CD4-positive, alpha-beta T cell treated with Interleukin-1 beta for 1 hour (primary cell): ENCODE measurements around the gene TCF3.

Experiments
- DNase-seq, 2 donors: peaks; one replicate each; pipeline ENCODE4 v3.0.0-alpha.2; 2020 to 2022

Gene TCF3

DNA sequence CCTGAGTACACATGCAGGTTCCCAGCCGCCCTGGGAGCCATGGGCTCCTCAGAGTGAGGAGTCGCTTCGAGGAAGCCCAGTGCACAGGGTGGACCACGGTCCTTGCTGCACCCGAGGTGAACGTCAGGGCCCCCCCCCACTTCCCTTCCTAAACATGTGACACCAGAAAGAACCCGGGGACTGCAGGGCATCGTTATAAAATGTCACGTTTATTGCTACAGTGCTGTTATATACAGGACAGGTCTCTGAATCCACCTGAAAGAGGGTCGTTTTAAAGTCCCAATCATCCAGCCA lies 43.4 kb downstream of the TCF3 start:
- peak in 1 of 2 donors; percentile 26 for DNase-seq

DNA sequence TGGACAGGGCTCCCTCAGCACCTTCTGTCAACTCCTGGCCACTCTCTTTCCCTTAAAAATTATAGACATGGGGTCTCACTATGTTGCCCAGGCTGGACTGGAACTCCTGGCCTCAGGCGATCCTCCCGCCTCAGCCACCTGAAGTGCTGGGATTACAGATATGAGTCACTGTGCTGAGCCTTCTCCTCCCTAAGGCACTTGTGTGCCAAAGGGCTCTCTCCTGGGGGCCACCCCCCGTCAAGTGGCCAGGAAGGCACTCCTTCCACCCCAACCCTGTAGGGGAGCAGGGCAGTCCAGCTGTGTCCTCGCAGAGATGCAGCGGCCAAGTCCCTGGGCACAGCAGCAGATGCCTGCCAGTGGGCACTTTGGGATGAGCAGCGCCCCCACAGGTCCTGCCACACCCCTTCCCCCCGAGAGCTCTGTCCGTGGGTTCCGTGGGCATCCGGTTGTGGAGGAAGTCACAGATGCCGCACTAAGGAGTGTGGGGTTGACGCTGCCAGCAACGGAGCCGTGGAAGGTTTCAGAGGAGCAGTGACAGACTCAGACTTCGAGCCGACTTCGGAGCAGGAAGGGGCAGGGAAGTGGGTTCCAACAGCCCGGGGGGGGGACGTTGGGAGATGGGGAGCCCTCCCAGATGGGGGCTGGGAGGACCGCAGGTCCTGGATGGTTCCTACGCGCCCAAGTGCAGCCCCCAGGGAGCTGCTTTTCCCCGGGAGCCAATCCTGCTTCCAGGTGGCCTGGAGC lies 43.9 kb downstream of the TCF3 start:
- DNase-seq = peak; percentile 17 to 43

DNA sequence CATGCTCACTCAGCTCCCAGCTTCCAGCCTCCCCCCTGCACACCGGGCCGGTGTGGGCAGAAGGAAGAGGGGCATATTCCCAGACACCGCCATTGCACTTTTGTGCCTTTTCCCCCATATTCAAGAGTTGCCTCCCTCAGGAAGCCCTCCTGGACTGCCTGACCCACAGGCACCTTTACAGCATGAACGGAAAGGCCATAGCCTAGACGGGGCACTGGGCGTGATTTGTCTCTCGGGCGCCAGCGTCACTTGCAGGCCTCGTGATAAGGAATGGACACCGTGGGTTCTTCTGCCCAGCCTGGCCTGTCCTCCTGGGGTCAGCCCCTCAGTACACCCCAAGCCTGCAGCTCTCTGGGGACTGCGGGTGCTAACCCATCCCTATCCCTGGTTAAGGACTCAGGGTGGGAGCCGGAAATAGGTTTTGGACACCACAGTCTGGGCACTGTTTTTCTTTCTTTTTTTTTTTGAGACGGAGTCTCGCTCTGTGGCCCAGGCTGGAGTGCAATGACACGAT lies 46.2 kb downstream of the TCF3 start:
- DNase-seq = no peak

DNA sequence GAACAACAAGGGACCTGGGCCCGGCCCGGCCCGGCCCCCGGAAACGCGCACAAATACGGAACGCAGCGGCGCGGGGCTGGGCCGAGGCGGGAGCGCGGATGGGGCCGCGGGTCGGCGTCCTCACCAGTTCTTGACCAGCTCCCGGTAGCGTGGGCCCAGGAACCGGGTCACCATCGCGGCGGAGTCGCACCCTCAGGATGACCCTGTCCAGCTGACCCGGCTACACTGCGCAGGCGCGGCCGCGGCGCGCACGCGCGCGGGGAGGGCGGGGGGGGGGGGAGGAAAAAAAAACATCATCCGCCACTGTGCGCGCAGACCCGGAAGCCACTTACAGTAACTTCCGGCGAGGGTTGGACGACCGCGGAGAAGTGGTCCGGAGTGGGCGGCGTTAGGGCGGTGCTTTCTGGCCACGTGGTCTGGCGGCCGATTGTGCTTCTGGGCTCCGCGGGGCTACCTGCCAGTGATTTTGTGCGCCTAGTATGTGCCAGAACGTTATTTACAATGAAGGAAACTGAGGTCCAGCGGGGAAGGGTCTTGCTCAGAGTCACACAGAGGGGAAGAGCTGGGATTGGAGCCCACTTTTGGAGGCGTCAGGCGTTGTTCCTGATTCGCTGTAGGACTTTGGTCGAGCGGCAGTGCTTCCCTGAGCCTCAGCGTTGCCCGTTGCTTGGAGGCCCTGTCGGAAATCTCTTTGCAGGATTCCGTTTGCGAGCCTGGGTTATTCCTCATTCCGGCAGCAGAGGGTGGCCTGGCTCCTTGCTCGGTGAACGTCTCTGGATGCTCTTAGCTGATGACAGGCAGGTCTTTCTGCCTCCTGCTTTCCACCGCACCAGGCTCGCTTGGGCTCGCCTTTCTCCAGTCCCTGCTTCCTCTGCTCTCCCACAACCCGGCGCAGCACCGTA lies 46.9 kb downstream of the TCF3 start, which contains the start of gene UQCR11:
UQCR11 (minus strand) TSS at position 227 of the 902 bp plus-strand sequence; CDS start at position 174, 53 bp downstream.
- peak; percentile 92 to 94 for DNase-seq

DNA sequence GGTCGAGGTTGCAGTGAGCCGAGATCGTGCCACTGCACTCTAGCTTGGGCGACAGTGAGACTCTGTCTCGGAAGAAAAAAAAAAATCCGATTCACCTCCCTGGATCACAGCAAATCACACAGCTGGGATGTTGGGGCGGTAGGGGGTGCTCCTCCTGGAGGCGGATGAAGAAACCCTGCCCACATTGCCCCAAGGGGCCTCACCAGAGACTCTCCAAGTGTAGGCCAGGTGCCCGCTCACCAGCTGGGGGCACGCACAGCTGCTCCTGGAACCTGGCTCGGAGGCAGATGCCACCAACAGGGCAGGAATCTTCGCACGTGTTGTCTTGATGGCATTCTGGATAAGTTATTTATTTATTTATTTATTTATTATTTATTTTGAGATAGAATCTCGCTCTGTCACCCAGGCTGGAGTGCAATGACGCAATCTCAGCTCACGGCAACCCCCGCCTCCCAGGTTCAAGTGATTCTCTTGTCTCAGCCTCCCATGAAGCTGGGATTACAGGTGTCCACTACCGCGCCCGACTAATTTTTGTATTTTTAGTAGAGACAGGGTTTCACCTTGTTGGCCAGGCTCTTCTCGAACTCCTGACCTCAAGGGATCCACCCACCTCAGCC lies 50.2 kb downstream of the TCF3 start:
- no peak for DNase-seq

DNA sequence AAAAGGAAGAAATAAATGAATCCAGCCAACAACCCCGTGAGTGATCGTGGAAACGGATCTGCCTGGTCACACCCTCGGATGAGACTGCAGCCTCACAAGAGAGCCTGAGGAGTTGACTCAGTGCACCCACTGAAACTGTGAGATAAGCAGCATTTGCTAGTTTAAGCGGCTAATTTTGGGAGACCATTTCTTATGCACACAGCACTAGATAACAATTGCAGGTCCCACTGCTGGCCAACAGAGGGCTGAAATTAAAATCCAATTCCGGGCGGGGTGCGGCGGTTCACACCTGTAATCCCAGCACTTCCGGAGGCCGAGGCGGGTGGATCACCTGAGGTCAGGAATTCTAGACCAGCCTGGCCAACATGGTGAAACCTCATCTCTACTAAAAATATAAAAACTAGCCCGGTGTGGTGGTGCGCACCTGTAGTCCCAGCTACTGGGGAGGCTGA lies 50.8 kb downstream of the TCF3 start:
- no peak for DNase-seq

DNA sequence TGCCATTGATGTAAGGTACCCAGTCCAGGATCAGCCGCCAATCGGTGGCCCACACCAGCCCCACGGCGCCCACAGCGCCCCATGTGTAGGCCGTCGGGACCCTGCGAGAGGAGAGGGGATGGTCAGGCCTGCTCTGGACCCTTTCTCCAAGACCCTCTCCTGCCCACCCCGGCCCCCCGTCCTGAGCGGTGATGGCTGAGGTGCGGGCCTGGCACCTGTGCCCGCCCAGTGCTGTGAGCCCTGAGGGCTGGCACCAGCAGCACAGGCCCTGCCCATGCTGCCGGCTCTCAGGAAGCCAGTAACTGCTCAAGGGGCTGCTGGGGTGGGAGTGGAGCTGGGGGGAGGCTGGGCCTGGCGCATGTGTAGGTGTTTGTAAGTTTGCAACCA lies 53.0 kb downstream of the TCF3 start:
- no peak for DNase-seq

DNA sequence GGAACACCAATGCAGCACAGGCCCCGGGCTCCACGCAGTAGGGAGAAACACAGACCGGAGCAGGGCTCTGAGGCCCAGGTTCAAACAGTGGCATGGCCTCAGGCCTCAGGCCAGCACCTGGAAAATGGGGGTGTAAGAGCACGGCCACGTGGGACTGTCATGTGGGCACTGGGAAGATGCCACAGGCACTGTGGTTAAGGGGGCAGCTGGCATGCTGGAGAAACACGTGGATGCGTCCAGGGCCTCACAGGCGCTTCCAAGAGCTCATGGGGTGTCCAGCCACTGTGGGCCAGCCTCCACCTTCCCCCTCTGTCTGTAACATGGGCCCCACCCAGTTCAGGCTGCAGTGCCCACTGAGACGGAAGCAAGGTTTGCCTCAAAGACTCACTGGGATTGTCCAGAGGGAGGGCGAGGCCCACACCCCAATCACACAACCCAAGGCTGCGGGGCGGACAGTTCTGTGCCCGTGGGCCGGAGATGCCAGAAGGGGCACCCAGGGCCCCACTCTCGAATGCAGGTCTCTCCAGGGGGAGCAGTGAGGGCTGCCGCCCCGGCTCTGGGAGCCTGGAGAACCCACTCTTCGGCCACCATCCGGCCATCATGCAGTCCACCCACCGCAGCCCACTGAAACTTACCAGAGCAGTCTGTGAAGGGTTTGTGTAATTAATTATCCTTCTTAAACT lies 53.5 kb downstream of the TCF3 start:
- no peak for DNase-seq

DNA sequence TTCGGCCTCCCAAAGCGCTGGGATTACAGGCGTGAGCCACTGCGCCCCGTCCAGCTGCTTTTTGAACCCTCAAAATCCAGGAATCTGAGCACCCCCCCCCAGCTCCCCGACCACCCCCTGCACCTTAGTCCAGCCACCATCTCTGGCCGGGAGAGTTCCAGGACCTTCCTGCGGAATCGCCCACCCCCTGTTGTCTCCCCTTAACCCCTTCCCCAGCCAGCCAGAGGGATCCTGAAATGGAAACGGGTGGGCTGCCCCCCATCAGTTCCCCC lies 59.0 kb downstream of the TCF3 start:
- no peak for DNase-seq

DNA sequence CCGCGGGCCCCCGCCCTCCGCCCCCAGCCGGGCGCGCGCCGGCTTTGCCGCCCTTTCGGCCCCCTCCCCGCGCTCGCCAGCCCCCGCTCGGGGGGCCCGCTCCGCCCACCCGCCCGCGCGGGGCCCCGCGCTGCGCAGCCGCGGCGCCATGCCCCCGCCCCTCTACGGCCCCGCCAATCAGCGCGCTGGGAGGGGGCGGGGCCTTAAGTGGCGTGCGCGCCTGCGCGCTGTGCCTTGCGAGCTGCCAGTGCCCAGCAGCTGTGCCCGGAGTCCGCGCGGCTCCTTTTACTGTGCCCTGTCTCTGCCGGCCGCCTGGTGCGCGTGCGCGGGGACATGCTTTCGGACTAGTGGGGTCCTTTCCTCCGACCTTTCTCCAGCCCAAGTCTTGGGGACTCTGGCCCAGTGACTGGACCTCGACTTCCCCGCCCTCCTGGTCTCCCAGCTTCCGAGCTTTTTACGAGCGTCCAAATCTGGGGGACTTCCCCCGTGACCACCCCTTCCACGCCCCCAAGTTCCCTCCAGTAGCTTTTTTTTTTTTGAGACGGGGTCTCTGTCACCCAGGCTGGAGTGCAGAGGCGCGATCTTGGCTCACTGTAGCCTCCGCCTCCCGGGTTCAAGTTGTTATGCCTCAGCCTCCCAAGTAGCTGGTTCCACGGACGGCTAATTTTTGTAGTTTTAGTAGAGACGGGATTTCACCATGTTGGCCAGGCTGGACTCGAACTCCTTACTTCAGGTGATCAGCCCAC lies 59.5 kb downstream of the TCF3 start, which contains the start of gene MBD3:
MBD3 (minus strand) TSS at position 111 of the 746 bp plus-strand sequence. CDS start 234 bp downstream, outside the sequence.
- DNase-seq = peak; percentile 90 to 91

DNA sequence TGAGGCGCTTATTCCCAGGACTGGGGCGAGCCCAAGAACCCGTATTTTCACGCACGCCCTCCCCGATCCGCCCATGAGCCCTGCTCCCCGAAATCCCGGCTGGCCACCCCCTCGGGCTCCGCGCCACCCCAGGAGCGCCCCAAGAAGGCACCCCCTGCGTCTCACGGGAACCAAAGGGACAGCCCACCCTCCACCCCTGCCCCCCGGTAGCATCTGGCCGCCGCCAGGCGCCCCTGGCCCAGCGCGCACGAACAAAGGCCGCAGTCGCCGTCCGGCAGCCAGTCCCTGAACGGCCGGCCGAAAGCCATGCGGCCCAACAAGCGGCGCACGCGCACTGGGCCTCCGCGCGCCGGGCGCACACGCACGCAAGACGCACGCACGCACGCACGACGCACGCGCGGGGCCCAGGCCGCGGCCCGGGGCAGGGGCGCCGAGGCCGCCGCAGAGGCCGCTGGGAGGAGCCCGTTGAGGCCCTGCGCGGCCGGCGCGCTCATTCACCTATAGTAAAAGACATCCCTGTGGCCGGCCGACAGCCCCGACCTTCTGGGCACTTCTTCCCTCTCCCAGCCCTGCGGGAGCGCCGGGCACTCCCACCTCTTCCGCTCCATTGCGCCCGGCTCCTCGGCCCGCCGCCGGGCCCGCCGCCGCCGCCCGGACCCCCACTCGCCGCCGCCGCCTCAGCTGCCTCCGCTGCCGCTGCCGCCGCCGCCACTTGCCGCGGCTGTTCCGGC lies 60.2 kb downstream of the TCF3 start:
- peak; percentile 86 to 90 for DNase-seq

DNA sequence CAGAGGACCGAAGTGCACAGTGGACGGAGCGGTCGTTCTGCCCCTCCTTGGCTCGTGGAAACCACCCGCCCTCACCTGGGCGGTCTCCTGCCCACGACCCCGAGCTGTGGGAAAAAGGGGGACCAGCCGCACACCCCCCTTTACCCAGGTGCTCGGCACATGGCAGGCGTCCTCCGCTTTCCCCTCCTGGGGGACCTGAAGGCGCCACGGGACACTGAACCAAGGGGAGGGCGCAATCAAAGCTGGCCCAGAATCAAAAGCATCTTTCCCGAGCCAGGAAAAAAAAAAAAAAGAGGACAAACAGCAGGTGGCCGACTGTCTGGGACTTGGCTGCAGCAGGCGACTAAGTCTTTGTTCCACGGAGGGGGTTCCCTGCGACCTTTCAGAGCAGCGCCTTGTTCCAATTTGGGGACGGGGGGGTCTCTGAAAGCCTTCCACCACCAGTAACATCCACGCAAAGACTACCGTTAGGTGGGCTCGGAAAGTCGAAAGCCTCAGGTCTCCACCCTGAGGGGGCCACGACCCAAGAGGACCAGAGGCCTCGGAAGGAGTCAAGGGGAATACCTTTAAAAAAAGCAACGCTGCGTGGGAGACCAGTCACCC lies 60.9 kb downstream of the TCF3 start:
- no peak for DNase-seq

DNA sequence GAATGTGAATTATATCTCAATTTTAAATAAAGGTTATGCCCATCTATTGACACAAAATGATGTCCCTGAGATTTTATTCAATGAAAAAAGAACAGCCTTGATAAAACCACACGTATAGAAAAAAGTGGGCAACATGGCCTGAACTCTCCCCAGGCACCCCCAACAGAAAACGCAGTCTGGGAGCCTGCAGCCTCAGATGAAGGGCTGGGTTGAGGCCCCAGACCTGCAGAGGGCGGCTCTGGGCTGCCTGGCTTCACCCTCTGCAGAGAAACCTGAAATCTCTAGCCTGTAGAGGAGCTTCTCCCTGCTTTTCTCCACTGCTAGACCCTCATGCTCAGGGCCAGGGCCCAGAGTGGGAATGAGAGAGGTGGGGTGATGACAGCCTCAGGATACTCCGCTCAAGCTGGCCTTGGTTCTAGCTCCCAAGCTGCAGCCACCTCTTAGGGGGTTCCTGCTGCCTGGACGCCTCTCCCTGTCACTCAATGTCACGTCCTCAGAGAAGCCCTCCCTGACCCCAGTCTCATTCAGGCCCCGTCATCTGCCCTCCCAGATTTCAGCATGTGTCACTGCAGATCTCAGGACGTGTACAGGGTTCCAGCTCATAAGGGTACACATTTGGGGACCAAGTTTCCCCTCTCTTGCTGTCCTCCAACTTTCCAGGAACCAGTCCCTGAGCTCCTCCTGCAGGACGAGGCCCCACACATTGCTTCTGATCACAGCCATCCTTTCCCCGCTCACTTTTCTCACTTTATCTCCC lies 61.6 kb downstream of the TCF3 start:
- DNase-seq = peak; percentile 17 to 29

DNA sequence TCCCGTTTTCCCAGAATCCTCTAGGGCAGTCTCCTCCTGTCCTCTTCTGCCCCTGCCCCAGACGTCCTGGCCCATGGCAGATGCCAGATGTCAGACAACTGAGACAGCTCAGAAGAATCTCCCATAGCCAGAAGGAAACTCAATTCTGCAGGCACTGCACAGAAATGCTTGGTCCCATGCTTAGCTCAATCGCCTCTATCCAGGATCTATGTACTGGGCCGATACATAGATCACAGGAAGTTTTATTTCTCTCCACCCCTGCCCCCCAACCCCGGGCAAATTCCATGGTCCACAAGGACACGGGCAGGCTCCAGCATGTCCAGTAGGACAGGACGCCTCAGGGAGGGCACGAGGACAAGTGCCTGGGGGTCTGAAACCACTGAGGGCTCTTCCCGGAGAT lies 64.5 kb downstream of the TCF3 start:
- DNase-seq = no peak

DNA sequence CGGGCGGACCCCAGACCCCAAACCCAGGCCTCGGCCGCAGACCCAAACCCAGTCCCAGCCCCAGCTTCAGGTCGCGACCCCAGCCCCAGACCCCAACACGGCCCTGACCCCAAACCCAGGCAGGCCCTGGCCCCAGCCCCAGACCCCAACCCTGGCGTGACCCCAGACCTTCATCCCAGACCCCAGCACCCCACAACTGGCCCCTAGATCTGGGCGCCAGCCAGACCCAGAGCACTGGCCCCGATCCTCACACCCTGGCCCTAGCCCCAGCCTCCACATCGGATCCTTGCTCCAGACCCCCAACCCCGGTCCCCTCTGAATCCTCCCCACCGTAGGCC lies 67.2 kb downstream of the TCF3 start:
- no peak for DNase-seq

DNA sequence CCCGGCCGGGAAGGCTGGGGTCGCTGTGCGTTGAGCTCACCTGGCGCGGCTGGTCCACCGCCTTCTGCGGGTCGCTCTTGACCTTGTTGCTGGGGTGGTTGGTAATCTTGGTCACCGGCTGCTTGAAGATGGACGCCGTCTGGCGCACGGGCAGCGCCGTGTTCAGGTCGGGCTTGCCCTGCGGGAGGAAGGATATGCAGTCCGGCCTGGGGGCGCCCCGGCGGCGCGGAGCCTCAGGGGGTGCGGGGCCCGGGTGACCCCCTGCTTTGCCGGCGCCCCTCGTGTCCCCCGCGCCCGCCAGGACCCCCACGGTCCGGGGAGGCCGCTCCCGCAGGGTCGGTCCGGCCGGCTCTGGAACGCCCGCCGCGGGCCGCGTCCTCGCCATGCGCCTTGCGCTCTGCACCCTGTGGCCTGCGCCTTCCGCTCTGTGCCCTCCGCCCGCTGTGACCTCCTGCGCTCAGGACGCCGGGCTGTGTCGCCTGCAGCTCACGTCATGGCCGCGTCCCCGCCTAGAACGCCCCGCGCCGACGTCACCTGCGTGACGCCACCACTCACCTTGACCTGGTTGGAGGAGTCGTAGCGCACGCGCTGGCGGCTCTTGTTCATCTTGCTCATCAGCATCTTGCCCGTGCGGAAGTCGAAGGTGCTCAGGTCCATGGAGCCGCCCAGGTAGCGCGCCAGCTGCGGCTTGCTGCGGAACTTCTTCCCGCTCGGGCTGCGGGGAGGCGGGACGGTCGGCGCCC lies 67.7 kb downstream of the TCF3 start:
- DNase-seq = no peak

DNA sequence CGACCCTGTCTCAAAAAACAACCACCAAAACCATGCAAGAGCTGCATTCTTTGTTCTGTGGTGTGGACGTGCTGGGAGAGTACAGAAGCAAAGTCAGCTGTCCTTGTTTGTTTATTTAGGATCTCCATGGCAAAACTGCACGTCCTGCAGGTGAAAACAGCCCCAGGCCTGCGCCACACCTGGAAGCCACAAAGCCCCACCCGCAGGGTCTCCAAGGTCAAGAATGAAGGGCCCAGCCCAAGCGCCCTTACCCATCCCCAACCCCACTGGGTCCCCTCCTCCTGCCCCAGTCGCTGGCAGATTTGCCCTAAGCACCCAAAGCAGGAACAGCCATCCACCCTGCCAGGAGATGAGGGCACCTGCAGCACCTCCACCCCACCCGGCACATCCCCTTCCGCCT lies 70.2 kb downstream of the TCF3 start:
- DNase-seq = no peak

DNA sequence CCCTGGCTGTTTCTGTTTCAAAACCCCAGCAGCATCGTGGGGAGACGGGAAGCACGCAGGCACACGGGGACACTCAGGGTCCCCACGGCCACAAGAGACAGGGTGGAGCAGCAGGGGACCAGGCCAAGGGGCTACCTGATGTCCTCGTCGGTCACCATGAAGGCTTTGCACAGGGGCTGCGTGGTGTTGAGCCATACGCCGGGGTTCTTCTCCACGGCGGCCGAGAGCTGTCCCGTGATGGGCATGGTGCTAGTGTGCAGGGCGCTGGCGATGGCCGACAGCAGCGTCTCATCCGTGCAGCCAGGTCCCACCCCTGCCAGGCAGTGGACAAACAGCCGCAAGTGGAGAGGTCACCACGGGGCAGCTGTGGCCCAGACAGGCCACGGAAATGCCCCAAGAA lies 71.5 kb downstream of the TCF3 start:
- no peak for DNase-seq

DNA sequence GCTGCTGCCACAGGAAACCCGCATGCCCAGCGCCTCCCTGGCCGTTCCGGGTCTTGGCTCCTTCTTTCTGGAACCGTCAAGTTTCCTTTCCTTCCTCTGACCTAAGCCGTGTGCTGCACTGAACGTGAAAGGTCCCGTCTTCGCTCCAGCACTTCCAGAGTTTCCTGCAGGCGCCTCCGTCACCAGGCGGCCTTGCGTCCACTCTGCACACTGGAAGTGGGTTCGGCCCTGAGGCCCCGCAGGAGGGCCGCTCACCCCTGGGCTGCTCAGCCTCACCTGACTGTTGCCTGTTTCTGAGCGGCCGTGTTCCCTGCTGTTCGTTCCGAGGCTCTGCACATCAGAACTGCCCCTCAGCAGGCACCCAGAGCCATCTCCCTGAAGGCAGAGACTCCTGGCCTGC lies 72.0 kb downstream of the TCF3 start:
- DNase-seq = no peak

DNA sequence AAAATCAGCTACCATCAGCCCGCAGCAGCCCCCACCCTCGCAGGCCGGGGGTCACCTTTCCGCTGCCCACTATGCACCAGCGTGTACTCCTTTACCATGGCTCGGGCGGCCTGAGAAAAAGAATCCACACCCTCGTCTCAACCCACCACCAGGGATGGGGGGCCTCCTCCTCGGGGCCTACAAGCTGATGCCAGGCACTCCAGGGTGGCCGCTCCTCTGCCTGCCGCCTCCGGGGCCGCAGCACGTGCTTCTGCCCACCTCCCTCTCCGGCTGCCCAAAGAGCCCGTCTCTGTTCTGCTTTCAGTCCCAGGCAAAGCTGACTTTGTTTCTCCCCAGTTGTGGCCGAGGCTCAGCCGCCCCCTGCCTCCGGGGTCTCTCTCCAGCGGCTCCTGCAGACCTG lies 73.2 kb downstream of the TCF3 start:
- no peak for DNase-seq
